Caco-2 (cell line): ENCODE results near the gene IBA57. TPM values are rescaled to one million over a fixed set of nuclear protein-coding genes. Genes with fewer than 3 reads are reported as not detected.
A peak's percentile ranks its signal among the peaks of the same experiment; 100 is the strongest.

Experiments
- BruUV-seq: library from RNA; stranded (reverse); fragments of 400-500 nt; replicated peaks from 2 replicates; lab custom pipeline; 2021; lab: Mats Ljungman, UMichigan
- CTCF ChIA-PET: fragments of 300-600 bp; sonication (Branson Sonifier 250); formaldehyde crosslinking; loops from one replicate; lab custom pipeline; 2022; ENCODE audit warnings: antibody characterized with exemption; lab: Charles Lee
- POLR2A ChIA-PET: fragments of 300-600 bp; sonication (Branson Sonifier 250); formaldehyde crosslinking; loops from one replicate; lab custom pipeline; 2022; ENCODE audit warnings: antibody characterized with exemption; lab: Charles Lee
- DNase-seq, 2 experiments: peaks; one replicate each; pipeline versions ENCODE4 v3.0.0 to v3.0.0-alpha.2; 2020 to 2022
- H3K27me3 ChIP-seq: replicated peaks from 2 replicates; pipeline ENCODE4 v1.6.0; 2011; ENCODE audit warnings: low read length; ENCODE audit not compliant: control insufficient read depth, insufficient read depth
- H3K36me3 ChIP-seq: 2 replicates; pipeline ENCODE4 v1.5.1; 2011; ENCODE audit warnings: low read length; ENCODE audit not compliant: control insufficient read depth, insufficient read depth
- H3K4me1 ChIP-seq: fragments of 250-450 bp; sonication (Bioruptor Pico); 2 replicates; pipeline ENCODE4 v1.5.1; 2020; ENCODE audit warnings: mild to moderate bottlenecking
- H3K4me3 ChIP-seq: 2 replicates; pipeline ENCODE4 v1.5.1; 2011; ENCODE audit warnings: low read depth, mild to moderate bottlenecking, control low read depth, low read length
- H3K9me3 ChIP-seq: fragments of 250-450 bp; sonication (Bioruptor Pico); 2 replicates; pipeline ENCODE4 v1.5.1; 2020; ENCODE audit warnings: mild to moderate bottlenecking, moderate library complexity
- H3K27ac Mint-ChIP-seq: one replicate; pipeline ENCODE4 v1.8.0; 2022; ENCODE audit warnings: mixed read lengths; ENCODE audit not compliant: unreplicated experiment
- H3K27me3 Mint-ChIP-seq: one replicate; pipeline ENCODE4 v1.8.0; 2022; ENCODE audit warnings: mixed read lengths; ENCODE audit not compliant: insufficient read depth, unreplicated experiment
- H3K36me3 Mint-ChIP-seq: one replicate; pipeline ENCODE4 v1.8.0; 2022; ENCODE audit warnings: mild to moderate bottlenecking, mixed read lengths; ENCODE audit not compliant: insufficient read depth, unreplicated experiment
- H3K4me1 Mint-ChIP-seq: one replicate; pipeline ENCODE4 v1.8.0; 2022; ENCODE audit warnings: low read depth, mixed read lengths; ENCODE audit not compliant: unreplicated experiment
- H3K4me3 Mint-ChIP-seq: one replicate; pipeline ENCODE4 v1.8.0; 2022; ENCODE audit warnings: mild to moderate bottlenecking, moderate library complexity, mixed read lengths; ENCODE audit not compliant: unreplicated experiment
- H3K9me3 Mint-ChIP-seq: one replicate; pipeline ENCODE4 v1.8.0; 2022; ENCODE audit warnings: mixed read lengths; ENCODE audit not compliant: unreplicated experiment
- intact Hi-C: fragments of 100-400 bp; cut with micrococcal nuclease; formaldehyde crosslinking; loops from one replicate; pipeline ENCODE4 v1.10.0; 2022; ENCODE audit not compliant: unreplicated experiment
- total RNA-seq: library from RNA; stranded (reverse); gene quantifications from 2 replicates; pipeline ENCODE4 v1.2.3, GENCODE V29; 2022
- TF ChIP-seq, protein P1 (sequence below), 2 experiments: fragments of 200-600 bp in 1 of 2; IDR thresholded peaks; 1 replicate in 1 of 2; 2 replicates in 1 of 2; pipeline versions ENCODE4 v1.5.1 to v1.8.0; 2011 to 2022; ENCODE audit warnings: antibody characterized with exemption in 1 of 2, control low read depth in 1 of 2, inconsistent platforms in 1 of 2, low read depth in 1 of 2, low read length in 1 of 2, mild to moderate bottlenecking in 1 of 2, moderate library complexity in 1 of 2; ENCODE audit not compliant: insufficient read depth in 1 of 2, severe bottlenecking in 1 of 2, unreplicated experiment in 1 of 2

IBA57 gene
- total RNA-seq, 1 experiment from 2014 or later: 15.4 TPM

GRCh38 chr1:228190778-228191177 lies 25.2 kb downstream of the IBA57 start:
- Histone ChIP-seq H3K4me1 (no peaks in the 10 kb centered on the region), H3K4me3 (no peak overlapping the region), H3K9me3 (peaks cover 9% of the 10 kb centered on the region; the same call in 1 of the 2 replicates), H3K36me3 (no peaks in the 10 kb centered on the region), H3K27me3 (no peaks in the 10 kb centered on the region)
- CTCF ChIA-PET: interaction anchor here (1.0 kb wide), 1 partner anchor 60 kb away, joined by 3 read pairs; no protein-coding TSS in a partner anchor
- TF ChIP-seq, protein P1, sequence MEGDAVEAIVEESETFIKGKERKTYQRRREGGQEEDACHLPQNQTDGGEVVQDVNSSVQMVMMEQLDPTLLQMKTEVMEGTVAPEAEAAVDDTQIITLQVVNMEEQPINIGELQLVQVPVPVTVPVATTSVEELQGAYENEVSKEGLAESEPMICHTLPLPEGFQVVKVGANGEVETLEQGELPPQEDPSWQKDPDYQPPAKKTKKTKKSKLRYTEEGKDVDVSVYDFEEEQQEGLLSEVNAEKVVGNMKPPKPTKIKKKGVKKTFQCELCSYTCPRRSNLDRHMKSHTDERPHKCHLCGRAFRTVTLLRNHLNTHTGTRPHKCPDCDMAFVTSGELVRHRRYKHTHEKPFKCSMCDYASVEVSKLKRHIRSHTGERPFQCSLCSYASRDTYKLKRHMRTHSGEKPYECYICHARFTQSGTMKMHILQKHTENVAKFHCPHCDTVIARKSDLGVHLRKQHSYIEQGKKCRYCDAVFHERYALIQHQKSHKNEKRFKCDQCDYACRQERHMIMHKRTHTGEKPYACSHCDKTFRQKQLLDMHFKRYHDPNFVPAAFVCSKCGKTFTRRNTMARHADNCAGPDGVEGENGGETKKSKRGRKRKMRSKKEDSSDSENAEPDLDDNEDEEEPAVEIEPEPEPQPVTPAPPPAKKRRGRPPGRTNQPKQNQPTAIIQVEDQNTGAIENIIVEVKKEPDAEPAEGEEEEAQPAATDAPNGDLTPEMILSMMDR (IDR thresholded peaks at IDR 0.05; ENCODE audit: insufficient read depth in 1 of 2, low read depth in 1 of 2, low read length in 1 of 2, severe bottlenecking in 1 of 2, unreplicated experiment in 1 of 2): no peak
- Mint-ChIP-seq H3K27me3 (no peaks in the 10 kb centered on the region), H3K9me3 (no peaks in the 10 kb centered on the region), H3K36me3 (no peaks in the 10 kb centered on the region), H3K4me3 (no peak overlapping the region), H3K27ac (no peak overlapping the region), H3K4me1 (no peaks in the 10 kb centered on the region)
- POLR2A ChIA-PET: no interaction called here
- no TSS peak for BruUV-seq
- intact Hi-C loops: no loop called here
- peak in 1 of 2 experiments; percentile 2 for DNase-seq

- Mint-ChIP-seq H3K9me3 (peaks cover 18% of the 10 kb centered on the region), H3K36me3 (no peaks in the 10 kb centered on the region), H3K27me3 (no peaks in the 10 kb centered on the region), H3K4me1 (no peaks in the 10 kb centered on the region), H3K4me3 (no peak overlapping the region), H3K27ac (no peak overlapping the region)
- Histone ChIP-seq H3K4me3 (no peak overlapping the region), H3K36me3 (no peaks in the 10 kb centered on the region), H3K4me1 (no peaks in the 10 kb centered on the region), H3K9me3 (peaks cover 11% of the 10 kb centered on the region), H3K27me3 (no peaks in the 10 kb centered on the region)
- no TSS peak for BruUV-seq
- POLR2A ChIA-PET: no interaction called here
- DNase-seq: peak in 1 of 2 experiments; percentile 1
- CTCF ChIA-PET: interaction anchor here (0.8 kb wide), 1 partner anchor 64 kb away, joined by 3 read pairs; no protein-coding TSS in a partner anchor
- TF ChIP-seq, protein P1 (IDR thresholded peaks at IDR 0.05; ENCODE audit: insufficient read depth in 1 of 2, low read depth in 1 of 2, low read length in 1 of 2, severe bottlenecking in 1 of 2, unreplicated experiment in 1 of 2): no peak
- intact Hi-C loops: no loop called here
Measured at GRCh38 chr1:228194436-228194835, 28.8 kb downstream of the IBA57 start.

- CTCF ChIA-PET: interaction anchor here (0.8 kb wide), 1 partner anchor 64 kb away, joined by 3 read pairs; no protein-coding TSS in a partner anchor
- intact Hi-C loops: no loop called here
- no peak overlapping the region for H3K27ac Mint-ChIP-seq
Measured at GRCh38 chr1:228194921-228195812, 29.6 kb downstream of the IBA57 start.

More at GRCh38 chr1:228194921-228195812, 29.6 kb downstream of the IBA57 start:
- no peaks in the 10 kb centered on the region for H3K4me1 Mint-ChIP-seq
- Histone ChIP-seq H3K9me3 (peaks cover 17% of the 10 kb centered on the region), H3K27me3 (no peaks in the 10 kb centered on the region), H3K36me3 (no peaks in the 10 kb centered on the region), H3K4me3 (no peak overlapping the region), H3K4me1 (no peaks in the 10 kb centered on the region)
- no peak overlapping the region for H3K4me3 Mint-ChIP-seq
- no TSS peak for BruUV-seq
- no peaks in the 10 kb centered on the region for H3K36me3 Mint-ChIP-seq
- peak in 1 of 2 experiments; percentile 5 for DNase-seq
- no peaks in the 10 kb centered on the region for H3K27me3 Mint-ChIP-seq
- peaks cover 24% of the 10 kb centered on the region for H3K9me3 Mint-ChIP-seq
- POLR2A ChIA-PET: no interaction called here
- TF ChIP-seq, protein P1 (IDR thresholded peaks at IDR 0.05; ENCODE audit: insufficient read depth in 1 of 2, low read depth in 1 of 2, low read length in 1 of 2, severe bottlenecking in 1 of 2, unreplicated experiment in 1 of 2): no peak
